GM21723 (cell line): Measurements from ENCODE around the gene TEPSIN.

Source experiments
- ATAC-seq: cut with Tn5 transposase; IDR thresholded peaks from one replicate; pipeline ENCODE4 v1.9.1; 2021; ENCODE audit warnings: mild to moderate bottlenecking, moderate library complexity; ENCODE audit not compliant: unreplicated experiment

The TEPSIN gene

DNA sequence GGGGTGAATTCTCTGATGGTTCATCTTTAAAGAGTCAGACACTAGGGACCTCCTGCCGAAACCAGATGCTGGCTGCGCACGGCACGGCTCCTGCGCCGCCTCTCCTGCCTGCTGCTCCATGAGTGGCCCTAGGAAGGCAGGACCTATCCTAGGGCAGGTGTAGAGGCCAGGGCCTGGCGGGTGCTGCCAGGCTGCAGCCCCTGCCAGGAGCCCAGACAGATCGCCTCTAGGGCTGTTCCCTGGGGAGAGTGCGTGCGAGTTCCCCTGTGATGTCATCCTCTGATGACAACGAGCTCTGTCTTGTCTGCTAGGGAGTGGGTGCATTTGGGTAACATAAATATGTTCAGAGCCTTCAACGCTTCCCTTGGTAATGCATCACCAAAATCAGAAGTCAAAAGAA lies 32.4 kb upstream of the TEPSIN start:
- ATAC-seq, result no peak

- ATAC-seq, result no peak
Measured at GRCh38 chr17:81270279-81270678, 31.4 kb upstream of the TEPSIN start.

GRCh38 chr17:81267390-81268067 lies 28.7 kb upstream of the TEPSIN start:
- no peak for ATAC-seq

GRCh38 chr17:81265576-81265975 lies 26.7 kb upstream of the TEPSIN start:
- ATAC-seq, result no peak

GRCh38 chr17:81264640-81265039 lies 25.8 kb upstream of the TEPSIN start:
- ATAC-seq, result no peak

GRCh38 chr17:81263371-81264181 lies 24.7 kb upstream of the TEPSIN start:
- ATAC-seq, result no peak

DNA sequence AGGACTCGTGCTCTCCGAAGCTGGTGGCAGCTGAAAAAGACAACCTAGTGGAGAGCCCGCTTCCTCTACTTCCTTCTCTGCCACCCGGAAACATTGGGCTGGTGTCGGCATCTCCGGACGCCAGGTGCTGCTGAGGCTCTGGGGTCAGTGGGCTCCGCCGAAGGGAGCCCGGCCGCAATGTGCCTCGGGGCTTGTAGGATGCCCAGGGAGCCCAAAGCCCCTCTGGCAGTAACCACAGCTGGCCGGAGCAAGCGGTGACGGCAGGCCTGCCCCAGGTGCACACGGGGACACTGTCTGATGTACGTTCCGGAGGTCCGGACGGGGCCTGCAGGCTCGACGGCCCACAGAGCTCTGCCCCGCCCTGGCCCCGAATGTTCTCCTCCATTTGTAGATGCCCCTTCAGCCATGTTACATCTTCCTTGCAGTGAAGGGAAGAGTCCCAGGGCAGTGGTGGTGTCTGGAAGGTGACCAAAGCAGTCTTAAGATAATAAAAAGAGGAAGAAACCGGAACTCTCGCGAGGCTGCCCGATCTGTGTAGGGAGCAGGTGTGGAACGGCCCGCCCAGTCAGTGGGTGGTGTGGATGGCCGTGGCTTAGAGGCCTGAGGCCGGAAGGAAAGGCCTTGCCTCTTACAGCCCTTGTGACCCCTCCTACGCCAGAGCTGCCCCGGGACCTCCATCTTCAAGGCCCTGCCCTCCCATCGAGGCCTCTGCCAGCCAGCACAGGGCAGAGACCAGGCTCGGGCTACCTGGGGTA lies 22.9 kb upstream of the TEPSIN start:
- ATAC-seq, result no peak

DNA sequence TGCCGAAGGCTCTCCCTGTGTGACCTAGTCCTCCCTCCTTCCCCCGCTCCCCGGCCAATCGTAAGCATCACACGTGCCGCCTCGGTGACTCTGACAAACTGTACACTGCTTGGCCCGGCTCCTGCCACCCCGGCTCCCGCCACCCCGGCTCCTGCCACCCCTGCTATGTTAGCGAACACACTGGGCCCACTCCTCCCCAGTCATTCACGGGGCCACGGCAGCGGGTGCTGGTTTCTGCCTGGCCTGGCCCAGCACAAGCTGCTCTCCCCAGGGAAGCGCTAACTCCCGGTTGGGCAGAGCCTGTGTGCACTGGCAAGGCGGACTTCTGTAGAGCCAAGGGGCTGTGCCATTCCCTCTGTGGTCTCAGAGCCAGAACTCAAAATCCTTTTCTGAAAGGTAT lies 22.2 kb upstream of the TEPSIN start:
- ATAC-seq, result no peak

DNA sequence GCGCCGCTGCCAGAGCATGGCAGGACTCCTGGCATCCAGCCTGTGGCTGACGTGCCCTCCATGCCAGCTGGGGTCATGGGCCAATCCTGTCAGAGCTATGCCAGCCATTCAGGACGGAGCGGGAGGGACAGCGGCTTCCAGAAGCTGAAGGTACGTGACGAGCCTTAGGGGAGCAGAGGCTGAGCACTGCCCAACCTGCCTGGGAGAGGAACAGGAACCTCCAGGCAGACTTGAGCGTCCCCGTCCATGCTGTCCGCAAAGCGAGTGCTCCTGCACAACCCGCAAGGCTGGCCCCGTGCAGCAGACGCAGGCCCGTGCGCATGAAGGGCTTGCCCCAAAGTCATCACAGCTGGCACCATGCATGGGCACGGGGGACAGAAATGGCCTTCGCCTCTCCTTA lies 21.8 kb upstream of the TEPSIN start:
- no peak for ATAC-seq

- ATAC-seq, result no peak
Measured at GRCh38 chr17:81260171-81260570, 21.3 kb upstream of the TEPSIN start.

DNA sequence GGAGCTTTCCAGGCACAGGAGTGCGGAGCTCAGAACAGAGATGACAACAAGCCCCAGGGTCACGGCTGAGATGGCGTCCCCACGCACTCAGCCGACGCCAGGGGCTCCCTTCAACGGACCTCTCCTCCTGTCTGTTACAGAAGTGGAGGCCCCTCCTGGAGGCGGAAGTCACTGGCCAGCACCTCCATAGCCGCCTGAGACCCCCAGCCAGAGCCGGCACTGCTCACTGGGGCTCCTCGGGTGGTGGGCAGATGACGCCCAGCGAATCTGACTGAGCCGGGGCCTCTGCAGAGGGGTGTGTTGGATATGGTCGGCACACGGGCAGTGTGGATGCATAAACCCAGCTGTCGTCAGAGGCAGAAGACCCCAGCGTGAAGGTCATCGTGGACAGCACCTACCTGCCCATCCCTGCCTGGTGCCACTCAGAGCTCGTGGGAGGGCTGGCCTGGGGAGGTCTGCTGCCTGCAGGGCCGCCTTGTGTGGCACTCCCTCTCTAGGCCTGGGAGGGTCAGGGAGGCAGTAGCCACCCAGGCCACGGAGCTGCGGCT lies 20.3 kb upstream of the TEPSIN start:
- ATAC-seq, result no peak

GRCh38 chr17:81258292-81258691 lies 19.4 kb upstream of the TEPSIN start:
- ATAC-seq, result no peak

- ATAC-seq, result no peak
Measured at GRCh38 chr17:81257533-81257932, 18.7 kb upstream of the TEPSIN start.

DNA sequence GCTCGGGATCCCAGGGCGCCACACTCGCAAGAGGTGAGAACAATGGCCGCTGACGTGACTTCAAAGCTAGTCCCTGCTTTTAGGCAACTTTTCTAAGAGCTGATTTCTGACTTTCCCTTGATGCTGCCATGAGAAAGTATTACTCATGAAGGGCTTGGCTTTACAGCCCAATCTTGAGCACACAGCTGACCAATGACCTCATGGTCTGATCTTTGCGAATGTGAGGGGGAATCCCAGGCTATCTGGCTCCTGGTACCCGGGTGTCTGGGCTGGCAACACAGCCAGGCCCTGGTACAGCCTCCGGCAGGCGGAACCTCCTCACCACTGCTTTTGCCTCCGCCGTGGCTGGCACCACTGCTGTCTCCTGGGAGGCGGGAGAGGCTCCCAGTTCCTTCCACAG lies 17.8 kb upstream of the TEPSIN start:
- no peak for ATAC-seq

GRCh38 chr17:81254955-81255717 lies 16.3 kb upstream of the TEPSIN start:
- no peak for ATAC-seq

DNA sequence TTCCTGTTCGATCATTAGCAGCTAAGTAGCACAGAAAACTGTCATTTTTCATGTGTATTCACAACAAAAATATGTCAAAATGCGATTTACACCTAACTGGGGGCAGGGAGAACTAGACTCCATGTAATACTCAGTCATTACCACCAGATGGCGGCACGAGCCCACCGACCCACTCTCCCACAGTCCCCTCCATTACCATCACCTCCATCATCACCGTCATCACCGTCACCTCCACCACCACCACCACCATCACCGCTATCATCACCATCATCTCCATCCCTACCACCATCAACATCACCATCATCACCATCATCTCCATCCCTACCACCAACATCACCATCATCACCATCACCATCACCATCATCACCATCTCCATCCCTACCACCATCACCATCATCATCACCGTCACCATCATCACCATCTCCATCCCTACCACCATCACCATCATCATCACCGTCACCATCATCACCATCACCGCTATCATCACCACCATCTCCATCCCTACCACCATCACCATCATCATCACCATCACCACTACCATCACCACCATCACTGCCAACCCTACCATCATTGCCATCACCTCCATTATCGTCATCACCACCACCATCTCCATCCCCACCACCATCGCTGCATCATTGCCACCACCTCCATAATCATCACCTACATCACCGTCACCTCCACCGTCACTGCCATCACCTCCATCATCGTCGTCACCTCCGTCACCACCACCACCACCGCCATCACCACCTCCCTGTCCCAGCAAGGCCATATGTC lies 14.7 kb upstream of the TEPSIN start:
- no peak for ATAC-seq

- no peak for ATAC-seq
Measured at GRCh38 chr17:81252987-81253329, 14.1 kb upstream of the TEPSIN start.

GRCh38 chr17:81252326-81252986 lies 13.6 kb upstream of the TEPSIN start:
- ATAC-seq, result no peak

- ATAC-seq, result no peak
Measured at GRCh38 chr17:81251709-81252301, 12.9 kb upstream of the TEPSIN start.
